SW480 (cell line): ENCODE results near the gene GRAPL.
"Not testable (repeated sequence)": the region's sequence is repeated elsewhere in the genome, so short reads cannot be mapped to it uniquely, and the experiment has no call there.

Experiments used
- DNase-seq: peaks from one replicate; pipeline ENCODE4 v3.0.0-alpha.2; 2016; ENCODE audit warnings: low spot score

The GRAPL gene

GRCh38 chr17:19188870-19189708 is 61.7 kb downstream of the GRAPL start:
- not testable (repeated sequence) for DNase-seq

GRCh38 chr17:19189781-19190405 is 62.5 kb downstream of the GRAPL start:
- DNase-seq: not testable (repeated sequence)

- DNase-seq: not testable (repeated sequence)
Observed at GRCh38 chr17:19196382-19197204, 69.2 kb downstream of the GRAPL start.

GRCh38 chr17:19202448-19202847 is 75.1 kb downstream of the GRAPL start:
- DNase-seq: not testable (repeated sequence)

GRCh38 chr17:19203429-19203828 is 76.0 kb downstream of the GRAPL start:
- not testable (repeated sequence) for DNase-seq
